Fibroblast of lung (primary cell): ENCODE measurements around the gene INPP4A.

ENCODE experiments used
- CTCF ChIP-seq, 2 donors: IDR thresholded peaks in 1 of 2; conservative IDR thresholded peaks in 1 of 2; 1 replicate in 1 of 2; 2 replicates in 1 of 2; pipeline ENCODE4 v1.5.1; 2011 to 2012; ENCODE audit warnings: low read length in 2 of 2, control low read depth in 1 of 2, inconsistent platforms in 1 of 2, low read depth in 1 of 2, mild to moderate bottlenecking in 1 of 2
- EZH2 ChIP-seq: IDR thresholded peaks from 2 replicates; pipeline ENCODE4 v1.5.1; 2012; ENCODE audit warnings: low read length, control low read depth, mild to moderate bottlenecking; ENCODE audit errors: missing control alignments

DNA sequence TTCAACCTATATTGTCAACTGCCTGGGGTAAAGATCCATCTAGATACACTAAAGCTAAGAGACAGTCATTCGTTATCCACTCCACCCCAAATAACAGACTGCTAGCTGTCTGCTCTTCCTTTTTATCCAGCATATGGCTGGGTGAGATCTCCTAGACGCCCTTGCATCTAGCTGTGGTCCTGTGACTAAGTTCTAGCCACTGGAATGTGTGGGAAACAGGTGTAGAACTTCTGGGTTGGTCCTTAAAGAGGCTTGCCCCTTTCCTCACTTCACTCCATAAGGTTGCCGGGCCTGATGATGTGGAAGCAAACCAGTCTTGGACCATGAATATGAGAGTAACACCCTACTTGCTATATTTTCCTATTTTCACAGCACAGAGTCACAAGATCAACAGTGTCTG, 160.4 kb downstream of the INPP4A start:
- no peak for TF ChIP-seq CTCF (conservative IDR thresholded peaks at IDR 0.05 in 1 of 2, IDR thresholded peaks at IDR 0.05 in 1 of 2; ENCODE audit: low read depth in 1 of 2, low read length in 2 of 2)
- TF ChIP-seq EZH2, result no peak
